ENCODE measurements around the gene PLEKHO2.

GRCh38 chr15:64845831-64846595 lies 4.3 kb downstream of the PLEKHO2 start:
- TF ChIP-seq CTCF (IDR thresholded peaks at IDR 0.05) (no peak), POLR2AphosphoS5 (IDR thresholded peaks at IDR 0.05) (no peak), POLR2A (IDR thresholded peaks at IDR 0.05) (no peak)
